ENCODE results near the gene CRB1. TPM values are rescaled to one million over a fixed set of nuclear protein-coding genes. Genes with fewer than 3 reads are reported as not detected.
A peak's percentile ranks its signal among the peaks of the same experiment; 100 is the strongest.

The CRB1 gene
- total RNA-seq, 1 experiment from 2014 or later = not detected

- peak; percentile 15 for DNase-seq (ENCODE audit: low read depth)
Measured at GRCh38 chr1:197526736-197527371, 258.8 kb downstream of the CRB1 start.

Other genes with a start within 250 kb of the CRB1 start
- gene F13B, start 201.0 kb upstream of the CRB1 start, total RNA-seq (2014; rRNA removed; shearing (Covaris generic)) = 0.24 TPM in 1 of 2 replicates, not detected in the other
- gene ASPM, start 121.6 kb upstream of the CRB1 start, total RNA-seq (2014; rRNA removed; shearing (Covaris generic)) = 101 and 119 TPM in 2 replicates
- 12.9 and 16.0 TPM in 2 replicates for gene ZBTB41, start 67.0 kb upstream of the CRB1 start, total RNA-seq (2014; rRNA removed; shearing (Covaris generic))